ENCODE data around the gene KDM8.
A peak's percentile ranks its signal among the peaks of the same experiment; 100 is the strongest.

The KDM8 gene

DNA sequence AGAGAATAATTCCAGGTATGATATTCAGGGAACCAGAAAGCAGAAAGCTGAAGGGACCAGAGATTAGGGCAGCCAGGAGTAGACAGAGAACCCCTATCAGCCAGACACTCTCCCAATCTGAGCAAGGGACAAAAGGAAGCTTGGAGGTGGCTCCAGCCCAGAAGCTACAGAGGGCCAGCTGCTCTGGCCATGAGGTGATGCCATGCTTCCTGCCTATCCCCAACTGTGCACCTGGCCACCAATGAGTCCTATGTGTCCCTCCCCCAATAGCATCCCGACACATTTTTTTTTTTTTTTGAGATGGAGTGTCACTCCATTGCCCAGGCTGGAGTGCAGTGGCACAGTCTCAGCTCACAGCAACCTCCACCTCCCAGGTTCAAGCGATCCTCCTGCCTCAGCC, 35.3 kb downstream of the KDM8 start:
- FAIRE-seq (no peak), DNase-seq (ENCODE audit: insufficient read length, low spot score) (no peak)
- no peak for TF ChIP-seq PAX5 (IDR thresholded peaks at IDR 0.05; ENCODE audit: insufficient read depth, low read length, severe bottlenecking)
- no peak for TF ChIP-seq POU2F2 (IDR thresholded peaks at IDR 0.05; ENCODE audit: low read depth, low read length)
- no peak for TF ChIP-seq POLR2A (IDR thresholded peaks at IDR 0.05; ENCODE audit: low read depth, low read length)
- no peak for TF ChIP-seq SPI1 (IDR thresholded peaks at IDR 0.05; ENCODE audit: low read depth, low read length)
- TF ChIP-seq TAF1 (IDR thresholded peaks at IDR 0.05; ENCODE audit: low read depth, low read length), result no peak
- TF ChIP-seq POLR2AphosphoS5 (IDR thresholded peaks at IDR 0.05; ENCODE audit: low read depth, low read length), result no peak

- FAIRE-seq, result no peak
Observed at GRCh38 chr16:27239026-27239425, 35.7 kb downstream of the KDM8 start.

GRCh38 chr16:27239906-27240655, 36.8 kb downstream of the KDM8 start:
- no peak for TF ChIP-seq TAF1 (IDR thresholded peaks at IDR 0.05; ENCODE audit: low read depth, low read length)
- no peak for TF ChIP-seq PAX5 (IDR thresholded peaks at IDR 0.05; ENCODE audit: insufficient read depth, low read length, severe bottlenecking)
- no peak for TF ChIP-seq SPI1 (IDR thresholded peaks at IDR 0.05; ENCODE audit: low read depth, low read length)
- TF ChIP-seq POLR2A (IDR thresholded peaks at IDR 0.05; ENCODE audit: low read depth, low read length), result no peak
- TF ChIP-seq POLR2AphosphoS5 (IDR thresholded peaks at IDR 0.05; ENCODE audit: low read depth, low read length), result no peak
- TF ChIP-seq POU2F2 (IDR thresholded peaks at IDR 0.05; ENCODE audit: low read depth, low read length), result no peak
- FAIRE-seq (no peak), DNase-seq (ENCODE audit: insufficient read length, low spot score) (no peak)

More at GRCh38 chr16:27239026-27239425, 35.7 kb downstream of the KDM8 start:
- DNase-seq (ENCODE audit: insufficient read length, low spot score), result no peak
- TF ChIP-seq POLR2A (IDR thresholded peaks at IDR 0.05; ENCODE audit: low read depth, low read length) (no peak), SPI1 (IDR thresholded peaks at IDR 0.05; ENCODE audit: low read depth, low read length) (no peak), TAF1 (IDR thresholded peaks at IDR 0.05; ENCODE audit: low read depth, low read length) (no peak)

DNA sequence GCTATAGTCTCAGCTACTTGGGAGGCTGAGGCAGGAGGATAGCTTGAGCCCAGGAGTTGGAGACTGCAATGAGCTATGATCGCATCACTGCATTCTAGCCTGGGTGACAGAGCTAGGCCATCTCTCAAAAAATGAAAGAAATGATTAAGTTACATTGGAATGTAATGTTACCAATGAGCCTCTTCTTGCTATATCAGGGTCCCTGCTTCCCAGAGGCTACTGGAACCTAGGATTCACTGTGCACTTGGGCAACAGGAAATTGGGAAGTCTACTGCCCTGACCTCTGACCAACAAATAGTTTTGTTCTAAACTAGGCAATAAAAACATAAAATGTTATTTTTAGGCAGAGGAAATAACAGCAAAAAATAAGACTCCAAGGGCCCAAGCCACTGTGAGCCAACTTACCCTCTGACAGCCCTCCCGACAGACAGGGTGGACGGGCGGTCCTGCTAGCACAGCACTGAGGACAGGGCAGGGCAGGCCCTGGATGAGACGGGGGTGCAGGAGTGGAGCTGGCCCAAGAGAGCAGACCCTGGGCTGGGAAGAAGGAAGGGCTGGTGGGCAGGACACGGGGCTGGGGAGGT, 37.7 kb downstream of the KDM8 start:
- TF ChIP-seq SPI1 (IDR thresholded peaks at IDR 0.05; ENCODE audit: low read depth, low read length) (no peak), PAX5 (IDR thresholded peaks at IDR 0.05; ENCODE audit: insufficient read depth, low read length, severe bottlenecking) (no peak), POLR2AphosphoS5 (IDR thresholded peaks at IDR 0.05; ENCODE audit: low read depth, low read length) (no peak), POLR2A (IDR thresholded peaks at IDR 0.05; ENCODE audit: low read depth, low read length) (no peak), POU2F2 (IDR thresholded peaks at IDR 0.05; ENCODE audit: low read depth, low read length) (no peak), TAF1 (IDR thresholded peaks at IDR 0.05; ENCODE audit: low read depth, low read length) (no peak)
- FAIRE-seq, result no peak
- no peak for DNase-seq (ENCODE audit: insufficient read length, low spot score)

DNA sequence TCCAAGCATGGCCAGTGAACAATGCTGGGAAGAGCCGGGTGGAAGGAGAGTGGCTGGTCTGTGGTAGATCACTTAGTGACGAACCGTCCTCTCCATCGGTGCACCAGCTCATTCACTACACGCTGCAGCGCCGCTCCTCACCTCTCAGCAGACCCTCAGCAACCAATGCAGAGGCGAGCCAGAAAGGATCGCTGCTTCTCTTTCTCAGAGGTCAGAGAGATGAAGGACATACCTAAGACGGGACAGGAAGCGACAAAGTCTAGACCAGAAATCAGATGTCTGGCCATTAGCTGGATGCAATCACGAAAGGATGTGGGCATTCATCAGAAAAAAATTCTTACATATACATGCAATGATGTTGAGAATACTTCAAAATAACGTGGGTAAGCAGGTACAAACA, 38.3 kb downstream of the KDM8 start:
- TF ChIP-seq POLR2AphosphoS5 (IDR thresholded peaks at IDR 0.05; ENCODE audit: low read depth, low read length) (no peak), PAX5 (IDR thresholded peaks at IDR 0.05; ENCODE audit: insufficient read depth, low read length, severe bottlenecking) (no peak), SPI1 (IDR thresholded peaks at IDR 0.05; ENCODE audit: low read depth, low read length) (no peak), TAF1 (IDR thresholded peaks at IDR 0.05; ENCODE audit: low read depth, low read length) (no peak)
- DNase-seq (ENCODE audit: insufficient read length, low spot score) (no peak), FAIRE-seq (no peak)

DNA sequence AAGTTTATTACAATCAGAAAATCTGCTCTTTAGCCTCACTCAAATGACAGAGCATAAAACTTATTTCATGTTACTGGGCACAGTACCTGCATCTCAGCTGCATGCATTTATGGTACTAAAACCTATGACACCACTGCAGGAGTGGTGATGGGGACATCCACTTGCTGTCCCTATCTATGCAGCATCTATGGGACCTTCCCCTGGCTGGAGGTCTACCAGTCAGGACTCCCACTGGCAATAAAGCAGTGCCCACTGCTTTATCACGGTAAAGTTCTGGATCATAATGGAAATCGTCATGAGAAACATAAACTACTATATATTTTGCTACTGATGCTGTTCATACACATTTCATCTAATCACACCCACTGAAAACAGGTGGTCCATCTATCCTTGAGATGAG, 39.1 kb downstream of the KDM8 start:
- FAIRE-seq (peak; percentile 77), DNase-seq (ENCODE audit: insufficient read length, low spot score) (no peak)
- TF ChIP-seq POLR2A (IDR thresholded peaks at IDR 0.05; ENCODE audit: low read depth, low read length) (no peak), TAF1 (IDR thresholded peaks at IDR 0.05; ENCODE audit: low read depth, low read length) (no peak), POU2F2 (IDR thresholded peaks at IDR 0.05; ENCODE audit: low read depth, low read length) (no peak), SPI1 (IDR thresholded peaks at IDR 0.05; ENCODE audit: low read depth, low read length) (no peak), POLR2AphosphoS5 (IDR thresholded peaks at IDR 0.05; ENCODE audit: low read depth, low read length) (no peak), PAX5 (IDR thresholded peaks at IDR 0.05; ENCODE audit: insufficient read depth, low read length, severe bottlenecking) (no peak)

DNA sequence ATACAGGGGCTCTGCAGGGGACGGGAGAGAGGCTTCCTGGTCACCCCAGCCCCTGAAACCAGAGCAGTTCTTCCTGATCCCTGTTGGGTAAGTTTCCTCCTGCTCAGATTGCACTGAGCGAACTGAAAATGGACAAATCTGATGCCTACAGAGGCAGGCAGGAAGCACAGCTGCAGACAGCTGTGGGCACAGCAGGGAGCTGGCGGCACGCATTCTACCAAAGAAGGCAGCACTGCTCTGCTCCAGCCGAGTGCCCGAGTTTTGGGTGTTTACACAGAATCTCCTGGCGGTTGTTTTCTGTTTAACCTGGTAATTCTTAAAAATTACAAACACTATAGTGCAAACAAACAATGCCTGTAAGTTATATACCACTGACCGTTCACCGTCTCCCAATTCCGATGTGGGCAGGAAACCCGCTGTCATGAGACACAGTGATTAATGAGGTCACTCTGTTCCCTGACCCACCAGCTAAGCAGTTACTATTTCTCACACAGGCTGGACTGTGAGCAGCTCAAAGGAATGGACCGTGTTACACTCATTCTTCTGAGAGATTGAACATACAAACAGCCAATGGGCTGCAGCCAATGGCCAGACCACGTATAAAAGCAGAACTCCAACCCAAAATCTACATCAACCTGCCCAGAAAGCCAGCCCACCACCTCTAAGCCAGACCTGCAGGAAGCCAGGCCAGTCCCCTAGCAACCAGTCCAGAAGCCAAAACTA, 39.7 kb downstream of the KDM8 start:
- DNase-seq (ENCODE audit: insufficient read length, low spot score) (no peak), FAIRE-seq (peak; percentile 71)
- TF ChIP-seq SPI1 (IDR thresholded peaks at IDR 0.05; ENCODE audit: low read depth, low read length), result 0 out of 2 replicates have a peak, but pooled peaks have one; percentile 3
- TF ChIP-seq PAX5 (IDR thresholded peaks at IDR 0.05; ENCODE audit: insufficient read depth, low read length, severe bottlenecking), result no peak

DNA sequence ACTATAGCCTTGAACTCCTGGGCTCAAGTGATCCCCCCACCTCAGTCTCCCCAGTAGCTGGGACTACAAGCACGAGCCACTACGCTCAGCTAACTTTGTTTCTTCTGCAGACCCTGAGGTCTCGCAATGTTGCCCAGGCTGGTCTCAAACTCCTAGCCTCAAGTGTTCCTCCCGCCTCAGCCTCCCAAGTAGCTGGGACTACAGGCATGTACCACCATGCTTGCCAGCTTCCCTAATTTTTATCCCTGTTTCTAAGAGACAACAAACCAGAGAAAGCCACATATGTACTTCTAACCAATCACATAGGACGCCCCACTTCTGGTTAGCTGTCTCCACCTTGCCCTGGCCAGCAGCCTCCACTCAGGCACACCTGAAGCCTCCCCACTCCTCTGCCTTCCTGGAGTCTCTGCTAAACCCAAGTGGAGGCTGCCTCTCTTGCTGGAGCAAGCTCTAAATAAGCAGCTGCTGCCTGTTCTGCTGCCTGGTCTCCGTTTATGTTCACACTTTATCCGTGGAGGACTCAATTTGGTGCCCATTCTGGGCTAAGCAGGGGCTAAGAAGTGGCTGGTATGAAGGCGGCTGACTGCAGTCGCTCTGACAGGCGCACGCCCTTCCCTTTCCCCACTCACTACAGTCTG, 40.5 kb downstream of the KDM8 start:
- TF ChIP-seq POLR2AphosphoS5 (IDR thresholded peaks at IDR 0.05; ENCODE audit: low read depth, low read length) (no peak), TAF1 (IDR thresholded peaks at IDR 0.05; ENCODE audit: low read depth, low read length) (no peak), PAX5 (IDR thresholded peaks at IDR 0.05; ENCODE audit: insufficient read depth, low read length, severe bottlenecking) (no peak), POLR2A (IDR thresholded peaks at IDR 0.05; ENCODE audit: low read depth, low read length) (no peak), POU2F2 (IDR thresholded peaks at IDR 0.05; ENCODE audit: low read depth, low read length) (no peak), SPI1 (IDR thresholded peaks at IDR 0.05; ENCODE audit: low read depth, low read length) (no peak)
- FAIRE-seq, result no peak
- DNase-seq (ENCODE audit: insufficient read length, low spot score), result no peak

DNA sequence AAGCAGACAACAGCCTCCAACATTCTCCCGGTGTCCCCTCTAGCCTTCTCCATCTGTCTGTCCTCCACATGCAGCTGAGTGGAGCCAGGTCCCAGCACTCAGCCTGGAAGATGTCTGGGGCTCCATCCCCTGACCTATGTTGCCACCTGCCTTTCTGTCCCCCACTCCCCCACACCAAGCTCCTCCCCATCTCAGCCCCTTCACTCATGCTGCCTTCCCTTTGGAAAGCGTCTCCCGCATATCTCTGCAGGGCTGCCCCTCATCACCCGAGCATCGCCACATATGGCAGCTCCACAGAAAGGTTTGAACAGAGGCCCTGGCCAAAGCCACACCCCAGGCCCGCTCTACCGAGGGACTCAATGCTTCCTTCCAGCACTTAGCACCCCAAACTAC, 41.0 kb downstream of the KDM8 start:
- TF ChIP-seq SPI1 (IDR thresholded peaks at IDR 0.05; ENCODE audit: low read depth, low read length) (no peak), TAF1 (IDR thresholded peaks at IDR 0.05; ENCODE audit: low read depth, low read length) (no peak), POLR2A (IDR thresholded peaks at IDR 0.05; ENCODE audit: low read depth, low read length) (no peak), POLR2AphosphoS5 (IDR thresholded peaks at IDR 0.05; ENCODE audit: low read depth, low read length) (no peak), POU2F2 (IDR thresholded peaks at IDR 0.05; ENCODE audit: low read depth, low read length) (no peak), PAX5 (IDR thresholded peaks at IDR 0.05; ENCODE audit: insufficient read depth, low read length, severe bottlenecking) (no peak)
- FAIRE-seq (no peak), DNase-seq (ENCODE audit: insufficient read length, low spot score) (no peak)
